H1 (cell line): Measurements from ENCODE around the gene TUBGCP6. TPM values are rescaled to one million over a fixed set of nuclear protein-coding genes. Genes with fewer than 3 reads are reported as not detected.

ENCODE experiments used
- CHD1 ChIP-seq: IDR thresholded peaks from 2 replicates; pipeline ENCODE4 v1.6.1; 2012; ENCODE audit warnings: low read depth, low read length, improper control_type of control experiment
- RFX5 ChIP-seq: IDR thresholded peaks from 2 replicates; pipeline ENCODE4 v1.6.1; 2011; ENCODE audit warnings: low read depth, low read length, improper control_type of control experiment, borderline replicate concordance
- YY1 ChIP-seq: IDR thresholded peaks from 2 replicates; pipeline ENCODE4 v1.6.1; 2011; ENCODE audit warnings: low read depth, mild to moderate bottlenecking, low read length
- polyA plus RNA-seq, 7 experiments: library from polyadenylated mRNA; depleted of rRNA in 3 of 7; stranded (reverse) in 5 of 7; unstranded in 2 of 7; fragments of >200 nt in 5 of 7; fragments of 200-250 nt in 2 of 7; gene quantifications; 1 replicate in 5 of 7; 2 replicates in 1 of 7; 4 replicates in 1 of 7; pipeline versions ENCODE4 v1.2.1 to v1.2.3, GENCODE V29; 2011 to 2013; ENCODE audit warnings: missing spikeins in 2 of 7, mixed read lengths in 2 of 7
- total RNA-seq: library from RNA; stranded (reverse); fragmentation: NEBNext Ultra II Directional; extraction: Animal tissue kit (Norgen Biotek cat#: 25700); gene quantifications from 2 replicates; pipeline ENCODE4 v1.2.1, GENCODE V29; 2021

The TUBGCP6 gene
- total and polyA plus RNA-seq, 2 of the 8 experiments (the other 6 are each of a cell fraction or from before 2014, with no cell fraction given): 24.2 to 24.7 TPM

GRCh38 chr22:50226063-50226874, 18.6 kb downstream of the TUBGCP6 start (continued):
- TF ChIP-seq RFX5: no peak
- TF ChIP-seq CHD1: no peak
- TF ChIP-seq YY1: no peak
